Activated T-cell treated with anti-CD3 and anti-CD28 coated beads for 4 hours (primary cell): ENCODE measurements around the gene KRT33A.

Experiments
- DNase-seq: peaks from one replicate; pipeline ENCODE4 v3.0.0-alpha.2; 2020

The KRT33A gene

DNA sequence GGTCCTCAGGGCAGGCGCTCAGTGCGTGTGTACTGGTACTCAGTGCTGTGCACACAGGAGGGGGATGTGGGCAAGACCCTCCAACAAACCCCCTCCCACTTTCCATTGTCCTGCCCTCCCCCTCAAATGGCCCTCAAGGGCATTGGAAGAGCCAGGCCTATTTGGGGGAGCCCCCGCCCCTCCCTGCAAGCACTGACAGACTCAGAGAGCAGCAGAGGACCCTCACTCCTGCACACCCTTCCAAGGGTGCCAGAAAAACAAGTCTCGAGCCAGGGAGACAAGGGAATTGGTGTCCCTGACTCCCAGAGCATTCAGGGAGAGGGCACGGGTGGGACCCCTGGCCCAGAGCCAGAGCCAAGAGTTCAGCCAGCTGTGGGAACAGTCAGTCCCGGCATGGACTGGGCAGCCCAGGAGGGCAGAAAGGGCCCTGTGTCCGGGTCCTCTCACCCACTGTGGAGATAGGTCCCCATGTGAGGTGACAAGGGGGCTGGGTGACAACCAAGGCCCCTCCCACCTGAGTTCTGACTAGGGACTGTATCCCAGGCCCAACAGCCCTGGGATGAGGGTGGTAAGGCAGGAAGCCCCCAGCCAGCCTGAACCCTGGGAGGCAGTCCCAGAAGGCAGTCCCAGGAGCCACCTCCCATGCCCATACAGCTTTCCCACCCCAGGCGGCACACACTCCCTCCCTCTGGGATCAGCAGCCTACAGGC, 23.1 kb downstream of the KRT33A start:
- no peak for DNase-seq

DNA sequence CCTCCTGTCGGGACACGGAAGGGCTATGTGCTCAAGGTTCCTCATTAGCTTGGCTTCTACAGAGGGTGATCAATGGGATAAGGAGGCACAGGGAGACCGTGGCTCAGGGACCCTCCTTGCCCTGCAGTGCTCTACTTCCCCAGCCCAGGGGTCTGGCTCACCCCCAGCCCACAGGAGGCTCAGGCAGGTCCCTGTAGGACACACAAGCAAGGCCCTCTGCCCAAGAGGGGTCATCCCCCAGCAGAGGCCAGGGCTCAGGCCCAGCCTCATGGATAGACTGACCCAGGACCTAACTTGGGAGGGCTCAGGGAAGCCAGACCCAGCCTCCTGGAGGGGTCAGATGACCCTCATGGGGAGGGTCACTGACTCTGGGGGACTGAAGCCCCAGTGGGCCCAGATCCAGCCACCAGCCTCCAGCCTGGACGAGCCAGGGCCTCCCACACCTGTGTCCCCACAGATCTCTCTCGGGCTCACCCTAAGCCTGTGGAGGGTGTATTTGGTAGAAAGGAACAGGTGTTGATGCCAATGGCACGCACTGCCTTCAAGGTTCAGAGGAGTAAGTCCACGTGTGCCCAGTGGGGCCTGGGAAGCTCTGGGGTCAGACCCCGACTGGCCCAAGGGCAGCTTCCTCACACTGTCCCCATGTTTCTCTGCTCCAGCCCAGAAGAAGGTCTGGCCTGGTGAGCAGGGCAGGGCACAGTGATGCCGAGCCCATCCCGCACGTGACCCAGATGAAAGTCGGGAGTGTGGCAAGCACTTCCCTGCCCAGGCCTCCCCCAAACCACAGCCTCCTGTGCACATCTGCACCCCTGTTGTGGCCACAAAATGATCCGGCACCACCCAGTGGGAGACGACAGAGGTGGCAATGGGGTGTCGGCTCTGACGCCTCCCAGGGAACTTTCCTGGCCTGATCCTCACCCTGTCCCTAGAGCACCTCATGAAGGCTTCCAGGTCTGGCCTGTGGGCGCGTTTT, 24.2 kb downstream of the KRT33A start:
- no peak for DNase-seq

DNA sequence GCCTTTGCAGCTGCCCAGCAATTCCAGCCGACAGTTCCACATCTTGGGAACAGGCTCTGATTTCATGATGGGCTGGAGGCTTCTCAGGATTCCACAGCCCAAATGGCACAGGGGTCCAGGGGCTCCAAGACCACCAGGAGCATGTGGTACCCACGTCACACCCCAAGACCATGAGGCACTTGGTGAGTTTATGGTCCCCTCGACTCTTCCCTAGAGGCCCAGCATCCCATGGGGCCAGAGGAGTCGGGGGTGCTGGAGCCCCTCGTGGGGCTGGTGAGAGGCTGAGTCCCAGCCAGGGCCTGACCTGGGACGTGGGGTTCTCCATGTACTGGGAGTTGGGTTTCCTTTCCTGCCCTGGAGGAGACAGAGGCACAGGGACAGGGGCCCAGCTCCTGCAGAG, 25.0 kb downstream of the KRT33A start:
- no peak for DNase-seq

DNA sequence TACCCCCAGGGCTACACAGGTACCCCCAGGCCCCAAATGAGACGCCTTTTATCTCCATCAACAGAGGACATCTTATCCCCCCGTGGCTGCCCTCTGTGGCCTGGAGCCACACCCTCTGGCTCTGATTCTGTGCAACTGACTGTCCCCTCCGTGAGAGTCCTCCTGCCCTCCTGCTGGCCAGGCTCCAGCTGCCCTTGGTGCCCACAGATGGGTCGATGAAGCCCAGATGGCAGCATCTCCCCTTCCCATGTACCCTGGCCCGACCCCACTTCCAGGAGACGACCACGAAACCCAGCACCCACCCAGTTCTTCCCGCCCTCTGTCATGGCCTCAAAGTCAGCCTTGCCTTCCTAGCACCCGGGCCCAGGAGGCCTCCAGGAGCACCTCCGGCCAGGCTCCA, 25.5 kb downstream of the KRT33A start:
- DNase-seq: no peak

DNA sequence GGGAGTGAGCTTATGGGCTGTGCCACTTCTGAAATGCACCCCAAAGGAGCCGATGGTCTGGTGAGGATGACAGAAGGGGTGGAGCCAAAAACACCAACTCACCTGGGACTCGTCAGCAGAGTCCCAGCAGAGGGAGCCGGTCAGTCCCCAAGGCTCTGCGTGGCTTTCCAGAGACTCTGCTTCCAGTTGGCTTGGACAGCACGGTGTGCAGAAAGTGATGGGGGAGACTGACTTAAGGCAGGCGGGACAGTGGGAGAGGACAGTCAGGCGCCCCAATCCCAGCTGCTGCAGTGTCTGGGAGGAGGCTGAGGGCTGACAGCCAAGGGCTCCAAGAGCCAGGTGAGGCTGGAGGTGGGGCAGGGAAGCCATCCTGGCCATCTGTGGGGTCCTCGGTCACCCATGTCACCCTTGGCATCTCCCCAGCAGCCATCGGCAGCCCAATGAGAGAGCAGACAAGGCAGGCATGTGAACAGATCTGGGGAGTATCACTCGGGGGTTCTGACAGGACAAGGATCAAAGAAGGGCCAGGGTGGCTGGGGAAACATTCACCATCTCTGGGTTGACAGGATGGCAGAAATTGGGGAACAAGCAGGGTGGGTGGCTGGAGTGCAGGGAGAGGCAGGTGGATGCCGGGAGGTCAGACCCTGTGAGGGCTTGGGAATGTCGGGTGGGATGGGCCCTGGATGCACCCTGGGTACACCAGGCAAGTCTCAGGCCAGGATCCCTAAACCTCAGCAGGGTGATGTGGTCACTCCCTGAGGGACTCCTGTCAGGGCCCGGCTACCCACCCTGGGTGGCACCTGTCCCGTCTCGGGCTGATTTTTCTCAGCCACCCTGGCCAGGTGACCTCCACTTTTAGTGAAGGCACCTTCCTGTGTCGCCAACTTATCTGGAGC, 26.2 kb downstream of the KRT33A start:
- DNase-seq: no peak

DNA sequence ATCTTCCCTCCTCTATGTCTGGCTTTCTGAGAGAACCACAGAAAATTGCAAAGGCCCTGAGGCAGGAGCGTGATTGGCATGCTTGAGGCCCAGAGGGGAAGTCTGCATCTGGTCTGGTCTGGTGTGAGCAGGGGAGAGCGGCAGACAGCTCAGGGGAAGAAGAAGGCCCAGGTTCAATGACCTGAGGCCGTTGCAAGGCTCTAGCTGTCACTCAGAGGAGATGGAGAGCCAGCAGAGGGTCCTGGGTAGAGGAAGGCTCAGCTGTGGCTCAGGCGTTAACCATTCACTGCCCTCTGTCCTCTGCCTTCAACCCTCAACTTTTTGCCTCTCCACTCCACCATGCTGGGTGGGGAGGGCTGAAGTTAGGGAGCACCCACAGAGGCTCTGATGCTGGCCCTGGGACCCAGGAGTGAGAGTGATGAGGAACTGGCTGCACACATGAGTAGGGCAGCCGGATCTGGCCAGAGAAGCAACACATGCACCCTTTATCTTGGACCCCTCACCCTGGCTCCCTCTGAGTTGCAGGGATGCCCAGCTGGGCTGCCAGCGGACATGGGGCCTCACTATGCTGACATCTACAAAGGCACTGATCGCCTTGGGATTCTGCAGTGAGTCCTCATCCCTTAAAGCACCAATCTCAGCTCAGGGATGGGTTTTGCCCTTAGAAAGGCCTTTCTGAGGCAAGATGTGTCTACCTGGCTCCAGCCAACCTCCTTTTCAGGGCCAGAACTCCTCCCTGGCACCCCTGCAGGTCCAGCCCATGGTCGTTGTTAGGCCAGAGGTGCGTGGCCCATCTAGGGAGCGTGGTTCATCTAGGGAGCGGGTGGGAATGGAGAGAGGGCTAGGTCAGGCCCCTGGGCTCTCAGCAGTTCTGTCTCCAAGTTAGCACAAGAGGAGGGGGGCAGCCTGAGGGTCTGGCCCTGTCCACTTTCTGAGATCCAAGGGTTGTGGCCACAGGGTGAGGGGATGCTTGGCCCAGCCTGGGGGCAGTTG, 27.4 kb downstream of the KRT33A start:
- DNase-seq: no peak

DNA sequence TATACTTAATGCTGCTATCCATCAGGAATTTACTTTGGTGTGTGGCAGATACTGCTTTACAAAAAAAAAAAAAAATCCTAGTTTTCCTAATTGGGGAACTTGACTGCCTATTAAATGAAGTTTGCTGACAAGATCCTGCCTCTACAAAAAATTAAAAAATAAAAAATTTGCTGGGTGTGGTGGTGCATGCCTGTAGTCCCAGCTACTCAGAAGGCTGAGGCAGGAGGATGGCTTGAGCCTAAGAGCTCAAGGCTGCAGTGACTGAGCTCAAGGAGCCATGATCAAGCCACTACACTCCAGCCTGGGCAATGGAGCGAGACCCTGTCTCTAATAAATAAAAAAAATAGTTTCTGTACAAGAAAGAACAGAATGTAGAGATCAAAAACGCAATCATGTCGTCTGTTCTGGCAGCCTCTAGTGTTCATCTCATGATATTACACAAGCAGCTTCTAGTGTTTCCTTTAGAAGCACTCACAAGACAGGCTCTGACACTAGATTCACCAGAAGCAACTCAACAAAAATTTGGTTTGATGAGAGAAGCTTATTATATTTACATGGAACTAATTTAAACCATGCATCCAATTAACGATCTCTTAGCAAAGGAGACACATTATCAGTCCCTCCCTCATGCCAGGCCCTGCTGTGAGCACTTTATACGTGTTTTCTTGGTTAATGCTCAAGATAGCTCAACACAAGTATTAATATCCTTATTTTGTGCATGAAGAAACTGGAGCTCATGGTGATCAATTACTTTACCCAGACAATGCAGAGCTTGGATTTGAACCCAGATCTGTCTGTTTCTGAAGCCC, 28.3 kb downstream of the KRT33A start:
- no peak for DNase-seq

DNA sequence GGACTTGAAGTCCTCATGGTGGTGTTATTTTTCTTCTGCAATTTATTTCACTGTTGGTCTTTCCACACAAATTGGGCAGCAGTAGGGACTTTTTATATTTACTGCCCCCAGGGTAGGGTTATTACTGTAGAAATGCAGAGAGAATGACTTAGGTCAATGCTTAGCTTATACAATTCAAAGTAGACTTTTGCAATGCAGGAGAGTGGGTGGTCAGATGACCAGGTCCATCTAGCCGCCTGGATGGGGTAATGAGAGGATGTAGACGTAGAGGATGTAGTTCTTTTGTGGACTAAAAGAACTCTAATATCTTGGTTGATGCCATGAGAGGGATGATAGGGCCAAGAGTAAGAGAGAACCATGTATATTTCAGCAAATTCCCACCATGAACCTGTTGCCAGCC, 32.4 kb downstream of the KRT33A start:
- DNase-seq: no peak

DNA sequence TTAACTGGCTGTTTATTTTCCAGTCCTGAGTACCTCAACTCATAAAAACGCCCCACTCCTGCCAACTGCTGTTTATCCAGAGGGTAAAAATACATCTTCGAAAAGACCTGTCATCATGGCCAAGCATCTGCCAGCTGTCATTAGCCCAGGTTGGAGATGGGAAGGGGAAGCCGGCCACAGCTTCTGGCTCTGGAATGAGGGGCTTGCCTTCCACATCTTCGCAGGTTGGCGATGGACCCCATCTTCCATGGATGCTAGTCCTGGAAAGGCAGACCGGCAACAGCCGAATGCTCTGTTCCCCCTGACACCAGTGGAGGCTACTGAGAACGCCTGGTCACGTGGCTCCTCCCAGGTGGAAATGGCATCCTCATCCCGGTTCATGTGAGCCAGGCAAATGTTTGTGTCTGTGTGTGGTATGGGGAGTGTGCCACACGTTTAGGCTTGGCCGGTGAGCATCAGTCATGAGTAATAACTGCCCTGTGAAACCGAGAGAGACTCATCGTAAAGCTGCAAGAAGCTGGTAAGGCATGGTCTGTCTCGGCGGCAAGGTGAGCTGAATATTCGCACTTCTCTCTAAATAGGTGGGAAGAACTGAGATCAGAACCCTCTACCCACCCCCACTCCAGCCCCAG, 34.7 kb downstream of the KRT33A start:
- DNase-seq: no peak

DNA sequence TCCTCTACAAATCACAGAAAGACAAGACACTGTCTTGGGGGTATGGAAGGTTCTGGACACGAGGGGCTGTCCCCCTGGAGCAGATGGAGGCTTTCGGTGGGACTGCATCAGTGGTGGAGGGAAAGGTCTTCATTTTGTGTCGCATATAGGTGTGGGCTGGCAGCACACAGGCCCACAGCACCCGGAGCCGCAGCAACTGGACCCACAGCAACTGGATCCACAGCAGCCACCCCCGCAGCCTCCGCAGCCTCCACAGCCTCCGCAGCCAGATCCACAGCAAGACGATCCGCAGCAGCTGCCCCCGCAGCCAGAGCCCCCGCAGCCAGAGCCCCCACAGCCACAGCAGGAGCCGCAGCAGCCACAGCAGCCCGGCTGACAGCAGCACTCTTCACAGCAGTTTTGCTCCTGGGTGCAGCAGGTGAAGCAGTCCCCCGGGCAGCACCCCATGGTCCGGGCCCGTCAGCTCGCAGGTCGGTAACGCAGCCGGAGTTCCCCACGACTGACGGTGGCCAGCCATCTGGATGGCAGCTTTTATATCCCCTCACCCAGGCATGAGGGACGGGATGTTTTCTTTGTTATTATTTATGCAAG, 35.3 kb downstream of the KRT33A start, which contains the start of gene KRTAP17-1:
TSS of gene KRTAP17-1 (minus strand) at position 507 of the 591 bp plus-strand sequence. CDS start at position 447, 60 bp downstream.
- DNase-seq: no peak

DNA sequence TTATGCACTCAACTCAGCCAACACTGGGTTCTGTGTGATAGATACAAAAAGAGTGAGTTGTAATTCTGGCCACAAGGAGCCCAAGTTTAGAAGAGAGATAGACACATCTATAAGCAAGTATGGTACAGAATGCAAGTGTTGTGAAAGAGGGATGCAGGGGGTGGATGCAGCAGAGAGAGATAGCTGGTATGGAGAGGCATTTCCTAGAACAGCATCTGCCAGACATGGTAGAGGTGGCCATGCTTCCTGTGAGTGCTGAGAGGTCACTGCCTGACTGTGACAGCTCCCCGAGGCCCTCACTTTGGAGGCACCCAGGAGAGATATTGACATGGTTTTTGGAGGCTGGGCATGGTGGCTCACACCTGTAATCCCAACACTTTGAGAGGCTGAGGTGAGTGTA, 39.5 kb downstream of the KRT33A start:
- no peak for DNase-seq

DNA sequence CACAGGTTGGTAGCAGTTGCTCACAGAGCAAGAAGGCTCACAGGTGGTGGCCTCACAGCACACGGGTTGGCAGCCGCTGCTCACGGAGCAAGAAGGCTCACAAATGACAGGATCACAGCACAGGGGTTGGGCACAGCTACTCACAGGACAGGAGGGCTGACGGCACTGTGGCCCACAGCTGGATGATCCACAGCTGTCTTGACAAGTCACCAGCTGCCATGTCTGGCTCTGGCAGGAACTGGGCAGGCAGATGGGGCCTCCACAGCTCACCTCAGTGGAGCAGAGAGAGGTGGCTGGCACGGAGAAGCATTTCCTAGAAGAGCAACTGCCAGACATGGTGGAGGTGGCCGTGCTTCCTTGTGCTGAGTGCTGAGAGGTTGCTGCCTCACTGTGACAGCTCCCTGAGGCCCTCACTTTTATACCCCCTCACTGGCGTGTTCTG, 41.7 kb downstream of the KRT33A start, which contains the start of gene KRTAP16-1:
TSS of gene KRTAP16-1 (minus strand) at position 392 of the 442 bp plus-strand sequence. CDS start at position 336, 56 bp downstream.
- peak; percentile 11 for DNase-seq

DNA sequence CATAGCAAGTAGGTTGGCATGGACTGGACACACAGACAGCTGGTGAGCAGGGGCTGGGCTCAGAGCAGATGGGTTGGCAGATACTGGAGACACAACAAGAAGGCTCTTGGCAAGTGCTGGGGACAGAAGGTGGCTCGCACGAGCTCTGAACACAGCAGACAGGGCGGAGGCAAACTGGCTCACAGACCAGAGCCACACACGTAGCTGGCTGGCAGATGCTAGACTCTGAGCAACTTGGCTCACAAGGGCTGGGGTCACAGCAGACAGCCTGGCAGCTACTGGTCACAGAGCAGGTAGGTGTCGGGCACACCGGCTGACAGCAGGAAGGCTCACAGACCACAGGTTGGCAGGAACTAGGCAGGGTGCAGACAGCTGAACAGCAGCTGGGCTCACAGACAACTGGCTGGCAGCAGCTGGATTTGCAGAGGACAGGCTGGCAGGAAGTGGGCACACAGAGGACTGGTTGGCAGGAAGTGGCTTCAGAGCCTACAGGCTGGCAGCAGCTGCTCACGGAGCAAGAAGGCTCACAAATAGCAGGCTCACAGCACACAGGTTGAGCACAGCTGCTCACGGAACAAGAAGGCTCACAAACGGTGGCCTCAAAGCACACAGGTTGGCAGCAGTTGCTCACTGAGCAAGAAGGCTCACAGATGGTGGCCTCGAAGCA, 42.2 kb downstream of the KRT33A start:
- DNase-seq: peak; percentile 37

DNA sequence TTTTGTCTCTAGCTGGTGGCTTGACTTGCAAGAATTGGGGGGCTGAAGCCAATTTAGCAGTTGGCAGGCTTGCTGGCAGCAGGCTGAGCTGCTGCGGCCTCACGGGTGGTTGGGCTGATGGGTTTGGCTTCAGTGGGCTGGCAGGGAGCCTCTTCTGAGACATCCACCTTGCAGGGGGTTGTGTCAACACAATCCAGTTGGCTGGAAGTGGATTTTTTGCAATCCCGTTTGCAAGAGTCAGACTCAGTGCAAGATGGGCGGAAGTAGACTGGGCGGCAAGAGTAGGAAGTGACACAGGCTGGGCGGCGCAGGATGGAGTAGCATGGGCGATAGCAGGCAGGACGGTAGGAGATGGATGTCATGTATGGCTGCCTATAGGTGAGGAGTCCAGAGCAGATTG, 43.0 kb downstream of the KRT33A start:
- DNase-seq: no peak

DNA sequence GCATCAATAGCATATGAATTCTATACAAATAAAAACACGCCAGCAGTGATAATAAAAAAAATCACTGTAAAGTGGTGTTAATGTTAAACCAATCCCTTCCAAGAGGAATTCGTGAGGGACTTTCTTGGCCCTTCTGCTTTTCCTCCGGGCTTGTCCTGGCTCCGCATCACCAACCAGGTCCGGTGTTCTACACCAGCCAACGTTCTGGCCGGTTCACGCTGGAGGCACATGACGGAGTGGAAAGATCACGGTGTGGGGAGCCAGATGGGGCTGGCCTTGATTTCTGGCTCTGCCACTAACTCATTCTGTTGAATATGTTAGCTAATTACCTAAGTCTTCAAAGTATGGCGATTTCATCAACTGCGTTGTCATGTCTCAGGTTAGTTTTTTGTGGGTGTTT, 46.5 kb downstream of the KRT33A start:
- no peak for DNase-seq

DNA sequence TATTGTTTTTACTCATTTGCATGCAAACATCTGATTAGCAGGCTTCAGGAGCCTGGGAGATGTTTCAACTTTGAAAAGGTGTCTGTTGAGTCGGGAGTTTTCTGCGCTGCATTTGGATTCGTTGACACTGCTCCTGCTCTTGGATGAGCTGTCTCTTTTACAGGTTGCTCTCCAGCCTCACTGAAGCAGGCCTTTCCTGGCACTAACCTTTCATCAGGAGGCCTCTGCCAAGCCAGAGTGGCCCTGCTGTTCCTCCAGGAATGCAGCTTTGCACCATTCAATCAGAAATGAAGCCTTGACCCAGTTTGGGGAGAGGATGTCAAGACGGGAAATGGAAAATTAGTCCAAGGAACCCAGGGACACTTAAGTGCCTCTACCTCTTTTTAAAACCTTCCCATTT, 47.6 kb downstream of the KRT33A start:
- no peak for DNase-seq

DNA sequence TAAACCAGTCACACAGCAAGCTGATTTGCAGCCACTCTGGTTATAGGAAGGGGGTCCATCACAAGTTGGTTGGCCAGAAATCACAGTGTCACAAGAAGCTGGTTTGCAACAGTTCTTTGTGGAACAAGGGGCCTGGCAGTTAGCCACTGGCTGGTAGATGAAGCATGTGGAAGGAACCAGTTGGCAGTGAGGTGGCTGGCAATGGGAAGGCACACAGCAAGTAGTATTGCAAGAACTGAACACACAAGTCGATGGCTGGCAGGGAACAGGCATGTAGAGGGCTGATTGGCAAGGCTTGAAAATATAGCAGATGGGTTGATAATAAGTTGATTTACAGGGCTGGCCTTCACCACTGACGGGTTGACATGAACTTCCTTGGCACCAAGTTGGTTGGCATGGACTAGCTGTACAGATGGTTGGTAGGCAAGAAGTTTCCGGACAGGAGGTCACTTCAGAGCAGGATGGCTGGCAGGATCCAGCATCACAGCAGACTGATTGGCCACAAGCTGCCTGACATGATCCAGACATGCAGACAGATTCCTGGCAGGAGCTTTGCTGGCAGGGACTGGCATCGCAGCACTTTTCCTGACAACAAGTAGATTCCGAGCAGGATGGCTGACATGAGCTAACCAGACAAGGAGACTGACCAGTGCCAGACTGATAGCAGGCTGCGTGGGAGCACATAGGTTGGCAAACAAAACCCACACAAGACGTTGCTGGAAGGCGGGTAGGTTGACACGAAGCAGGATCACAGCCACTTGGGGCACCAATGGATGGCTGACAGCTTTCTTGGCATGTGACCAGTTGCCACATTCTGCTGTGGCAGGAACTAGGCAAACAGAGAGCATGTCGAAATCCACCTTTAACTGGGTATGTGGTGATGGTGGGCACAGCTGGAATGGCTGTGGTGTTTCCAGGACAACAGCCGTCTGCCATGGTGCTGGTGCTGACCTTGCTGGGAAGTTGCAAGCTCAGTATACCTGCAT, 48.4 kb downstream of the KRT33A start, which contains the start of gene KRTAP29-1:
TSS of gene KRTAP29-1 (minus strand) at position 936 of the 986 bp plus-strand sequence. CDS start at position 936, 0 bp downstream.
- DNase-seq: no peak
